Measurements from ENCODE around the gene TEX53.

Gene TEX53

DNA sequence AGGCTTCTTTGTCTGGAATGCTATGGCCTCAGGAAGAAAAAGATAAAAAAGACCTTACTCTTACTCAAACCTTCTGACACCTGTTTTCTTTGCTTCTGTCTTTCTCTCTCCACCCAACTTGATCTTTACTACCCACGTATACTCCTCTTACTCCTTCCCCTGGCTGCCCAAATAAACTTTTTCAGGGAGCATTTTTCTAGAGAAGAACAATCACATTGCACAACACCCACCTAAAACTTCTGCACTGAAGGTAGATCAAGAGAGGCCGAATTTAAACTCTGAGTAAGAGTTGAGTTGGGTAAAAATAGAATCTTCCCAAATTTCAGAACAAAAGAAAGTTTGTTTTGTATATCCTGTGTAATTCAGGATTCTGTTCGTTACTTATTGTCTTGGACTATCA is 20.5 kb upstream of the TEX53 start:
- H3K36me3 ChIP-seq (ENCODE audit: control insufficient read depth in 1 of 2, insufficient read depth in 2 of 2, low read length in 2 of 2) = no peaks in the 10 kb centered on the region
- no peak overlapping the region for H3K4me3 ChIP-seq (ENCODE audit: low read depth in 1 of 2, low read length in 2 of 2)
- no peak overlapping the region for H3K27ac ChIP-seq (ENCODE audit: low read length)
- H3K9me3 ChIP-seq (ENCODE audit: control insufficient read depth in 1 of 2, low read length in 2 of 2) = no peaks in the 10 kb centered on the region
- peaks cover 0 to 3% of the 10 kb centered on the region in 2 donors for H3K4me1 ChIP-seq (ENCODE audit: control insufficient read depth in 1 of 2, insufficient read depth in 2 of 2, low read length in 2 of 2)
- no peaks in the 10 kb centered on the region for H3K27me3 ChIP-seq (ENCODE audit: low read depth, low read length)

DNA sequence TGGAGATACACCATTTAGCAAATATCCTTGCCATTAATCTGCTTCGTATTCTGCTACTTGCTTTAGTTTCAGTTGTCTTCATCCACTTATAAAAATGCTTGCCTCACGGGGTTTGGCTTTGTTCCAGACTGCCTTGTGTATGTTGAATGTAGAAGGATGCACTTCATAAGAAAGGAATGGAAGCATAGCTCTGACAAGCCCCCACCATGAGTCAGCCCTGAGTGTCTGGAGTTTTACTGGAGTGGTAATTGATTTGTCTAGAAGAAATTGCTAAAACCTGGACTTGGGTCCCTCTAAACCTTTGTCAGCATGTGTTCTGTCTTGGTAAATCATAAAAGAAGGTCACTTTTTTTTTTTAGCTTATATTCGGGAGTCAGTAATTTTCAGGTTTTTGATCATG is 19.8 kb upstream of the TEX53 start:
- peaks cover 0 to 3% of the 10 kb centered on the region in 2 donors for H3K4me1 ChIP-seq (ENCODE audit: control insufficient read depth in 1 of 2, insufficient read depth in 2 of 2, low read length in 2 of 2)
- H3K4me3 ChIP-seq (ENCODE audit: low read depth in 1 of 2, low read length in 2 of 2) = no peak overlapping the region
- no peaks in the 10 kb centered on the region for H3K27me3 ChIP-seq (ENCODE audit: low read depth, low read length)
- H3K27ac ChIP-seq (ENCODE audit: low read length) = no peak overlapping the region
- H3K36me3 ChIP-seq (ENCODE audit: control insufficient read depth in 1 of 2, insufficient read depth in 2 of 2, low read length in 2 of 2) = no peaks in the 10 kb centered on the region
- H3K9me3 ChIP-seq (ENCODE audit: control insufficient read depth in 1 of 2, low read length in 2 of 2) = no peaks in the 10 kb centered on the region

DNA sequence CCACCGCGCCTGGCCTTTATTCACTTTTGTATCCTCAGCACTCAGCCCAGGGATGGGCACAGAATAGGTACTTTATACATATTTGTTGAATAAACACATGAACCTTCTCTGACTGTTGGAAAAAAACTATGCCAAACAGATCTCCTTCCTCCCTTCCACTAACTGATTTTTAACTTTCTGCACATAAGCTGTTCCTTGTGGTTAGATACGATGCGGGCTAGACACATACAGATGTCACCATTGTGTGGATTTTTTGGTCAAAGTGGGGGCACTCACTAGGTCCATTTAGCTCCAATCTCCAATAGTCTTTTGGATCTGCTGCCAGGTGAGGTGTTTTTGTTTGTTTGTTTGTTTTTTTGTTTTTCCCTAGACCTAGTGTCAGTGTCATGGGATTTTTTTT is 19.3 kb upstream of the TEX53 start:
- Histone ChIP-seq H3K4me3 (ENCODE audit: low read depth in 1 of 2, low read length in 2 of 2) (no peak overlapping the region), H3K9me3 (ENCODE audit: control insufficient read depth in 1 of 2, low read length in 2 of 2) (no peaks in the 10 kb centered on the region), H3K27me3 (ENCODE audit: low read depth, low read length) (no peaks in the 10 kb centered on the region), H3K27ac (ENCODE audit: low read length) (no peak overlapping the region), H3K36me3 (ENCODE audit: control insufficient read depth in 1 of 2, insufficient read depth in 2 of 2, low read length in 2 of 2) (no peaks in the 10 kb centered on the region), H3K4me1 (ENCODE audit: control insufficient read depth in 1 of 2, insufficient read depth in 2 of 2, low read length in 2 of 2) (peaks cover 0 to 3% of the 10 kb centered on the region in 2 donors)

DNA sequence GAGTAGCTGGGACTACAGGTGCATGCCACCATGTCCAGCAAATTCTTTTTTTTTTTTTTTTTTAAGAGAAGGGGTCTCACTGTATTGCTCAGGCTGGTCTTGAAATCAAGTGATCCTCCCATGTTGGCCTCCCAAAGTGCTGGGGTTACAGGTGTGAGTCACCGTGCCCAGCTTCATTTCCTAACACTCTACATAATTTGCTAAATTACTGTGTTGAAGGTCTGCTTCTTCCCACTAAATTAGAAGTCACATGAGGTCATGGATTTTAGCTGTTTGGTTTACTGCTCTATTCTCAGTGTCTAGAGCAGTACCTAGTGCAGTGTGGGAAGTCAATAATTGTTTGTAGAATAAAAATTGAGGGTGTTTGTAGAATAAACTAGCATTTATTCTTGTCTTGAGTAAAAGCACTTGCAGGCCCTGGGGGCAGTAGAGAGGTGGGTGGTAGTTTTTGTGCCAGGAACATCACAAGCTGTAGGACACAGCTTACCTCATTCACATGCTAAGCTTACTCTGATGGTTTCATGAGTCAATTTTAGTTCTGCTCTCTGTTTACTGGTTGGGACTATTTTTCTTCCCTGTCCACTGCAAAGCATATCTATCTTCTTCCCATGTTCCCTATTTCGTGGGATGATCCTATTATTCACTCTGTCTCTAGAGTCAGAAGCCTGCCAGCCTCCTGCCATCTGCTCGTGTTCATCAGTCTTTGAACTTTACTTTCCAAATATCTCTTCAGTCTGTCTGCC is 17.4 kb upstream of the TEX53 start:
- no peaks in the 10 kb centered on the region for H3K27me3 ChIP-seq (ENCODE audit: low read depth, low read length)
- no peak overlapping the region for H3K4me3 ChIP-seq (ENCODE audit: low read depth in 1 of 2, low read length in 2 of 2)
- H3K27ac ChIP-seq (ENCODE audit: low read length) = no peak overlapping the region
- H3K9me3 ChIP-seq (ENCODE audit: control insufficient read depth in 1 of 2, low read length in 2 of 2) = no peaks in the 10 kb centered on the region
- H3K4me1 ChIP-seq (ENCODE audit: control insufficient read depth in 1 of 2, insufficient read depth in 2 of 2, low read length in 2 of 2) = peaks cover 0 to 3% of the 10 kb centered on the region in 2 donors
- no peaks in the 10 kb centered on the region for H3K36me3 ChIP-seq (ENCODE audit: control insufficient read depth in 1 of 2, insufficient read depth in 2 of 2, low read length in 2 of 2)

DNA sequence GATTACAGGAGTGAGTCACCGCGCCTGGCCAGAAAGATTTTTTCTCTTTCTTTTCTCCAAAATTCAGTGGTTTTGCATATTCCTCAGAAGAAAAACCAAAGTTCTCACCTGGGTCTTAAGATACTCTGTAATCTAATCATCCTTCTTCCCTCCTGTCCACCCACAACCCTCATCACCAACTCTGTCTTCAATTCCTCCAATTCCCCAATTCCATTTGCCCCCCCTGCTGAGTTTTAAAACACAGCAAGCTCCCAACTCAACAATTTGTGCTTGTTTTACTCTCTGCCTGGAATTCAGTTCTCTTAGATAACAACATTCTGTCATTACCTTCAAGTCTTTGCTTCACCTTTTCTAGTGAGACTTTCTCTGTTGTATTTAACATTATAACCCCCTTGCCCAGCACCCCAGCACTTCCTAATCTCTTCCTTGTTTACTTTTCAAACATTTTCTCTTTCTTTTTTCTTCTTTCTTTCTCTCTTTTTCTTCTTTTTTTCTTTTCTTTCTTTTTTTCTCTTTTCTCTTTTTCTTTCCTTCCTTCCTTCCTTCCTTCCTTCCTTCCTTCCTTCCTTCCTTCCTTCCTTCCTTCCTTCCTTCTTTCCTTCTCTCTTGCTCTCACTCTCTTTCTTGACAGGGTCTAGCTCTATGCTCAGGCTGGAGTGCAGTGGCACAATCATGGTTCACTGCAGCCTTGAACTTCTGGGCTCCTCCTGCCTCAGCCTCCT is 16.6 kb upstream of the TEX53 start:
- H3K27me3 ChIP-seq (ENCODE audit: low read depth, low read length) = no peaks in the 10 kb centered on the region
- H3K9me3 ChIP-seq (ENCODE audit: control insufficient read depth in 1 of 2, low read length in 2 of 2) = no peaks in the 10 kb centered on the region
- H3K27ac ChIP-seq (ENCODE audit: low read length) = no peak overlapping the region
- no peak overlapping the region for H3K4me3 ChIP-seq (ENCODE audit: low read depth in 1 of 2, low read length in 2 of 2)
- peaks cover 0 to 3% of the 10 kb centered on the region in 2 donors for H3K4me1 ChIP-seq (ENCODE audit: control insufficient read depth in 1 of 2, insufficient read depth in 2 of 2, low read length in 2 of 2)
- H3K36me3 ChIP-seq (ENCODE audit: control insufficient read depth in 1 of 2, insufficient read depth in 2 of 2, low read length in 2 of 2) = no peaks in the 10 kb centered on the region

DNA sequence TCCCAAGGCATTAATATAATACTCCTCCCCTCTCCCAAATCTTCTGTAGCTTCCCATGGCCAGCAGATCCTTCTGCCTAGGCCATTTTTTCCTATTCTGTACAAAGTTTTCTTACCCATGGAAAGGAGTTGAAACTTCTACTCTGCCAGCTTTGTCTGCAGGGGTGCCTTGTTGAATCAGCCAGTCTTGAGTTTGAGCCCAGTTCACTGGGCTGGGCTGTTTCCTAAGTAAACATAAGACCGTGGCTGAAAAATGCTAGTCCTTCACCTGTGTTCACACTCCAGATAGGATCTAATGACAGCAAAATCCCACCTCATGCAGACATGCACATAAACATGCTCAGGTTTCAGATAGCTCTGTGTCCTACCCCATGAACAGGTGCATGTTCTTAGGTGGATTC is 14.0 kb upstream of the TEX53 start:
- H3K36me3 ChIP-seq (ENCODE audit: control insufficient read depth in 1 of 2, insufficient read depth in 2 of 2, low read length in 2 of 2) = no peaks in the 10 kb centered on the region
- no peaks in the 10 kb centered on the region for H3K27me3 ChIP-seq (ENCODE audit: low read depth, low read length)
- H3K4me3 ChIP-seq (ENCODE audit: low read depth in 1 of 2, low read length in 2 of 2) = no peak overlapping the region
- H3K27ac ChIP-seq (ENCODE audit: low read length) = no peak overlapping the region
- H3K4me1 ChIP-seq (ENCODE audit: control insufficient read depth in 1 of 2, insufficient read depth in 2 of 2, low read length in 2 of 2) = no peaks in the 10 kb centered on the region
- H3K9me3 ChIP-seq (ENCODE audit: control insufficient read depth in 1 of 2, low read length in 2 of 2) = no peaks in the 10 kb centered on the region

DNA sequence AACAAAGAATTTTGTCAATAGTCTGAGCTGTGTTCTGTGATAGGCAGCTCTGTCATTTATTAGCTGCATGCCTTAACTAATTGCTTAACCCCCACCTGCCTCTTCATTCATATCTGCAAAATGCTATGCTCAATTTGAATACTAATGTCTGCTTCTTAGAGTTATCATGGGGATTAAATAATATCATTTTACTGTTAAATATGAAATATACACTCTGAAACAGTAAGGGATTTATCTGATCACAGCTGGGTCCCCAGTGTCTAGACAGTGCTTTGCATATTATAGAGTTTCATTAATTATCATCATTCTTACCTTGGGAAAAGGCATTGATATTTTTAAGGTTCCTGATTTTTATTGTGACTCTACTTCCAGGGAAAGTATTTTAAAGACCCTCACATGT is 12.4 kb upstream of the TEX53 start:
- Histone ChIP-seq H3K27ac (ENCODE audit: low read length) (no peak overlapping the region), H3K4me3 (ENCODE audit: low read depth in 1 of 2, low read length in 2 of 2) (no peak overlapping the region), H3K4me1 (ENCODE audit: control insufficient read depth in 1 of 2, insufficient read depth in 2 of 2, low read length in 2 of 2) (no peaks in the 10 kb centered on the region), H3K27me3 (ENCODE audit: low read depth, low read length) (no peaks in the 10 kb centered on the region), H3K36me3 (ENCODE audit: control insufficient read depth in 1 of 2, insufficient read depth in 2 of 2, low read length in 2 of 2) (no peaks in the 10 kb centered on the region), H3K9me3 (ENCODE audit: control insufficient read depth in 1 of 2, low read length in 2 of 2) (no peaks in the 10 kb centered on the region)

DNA sequence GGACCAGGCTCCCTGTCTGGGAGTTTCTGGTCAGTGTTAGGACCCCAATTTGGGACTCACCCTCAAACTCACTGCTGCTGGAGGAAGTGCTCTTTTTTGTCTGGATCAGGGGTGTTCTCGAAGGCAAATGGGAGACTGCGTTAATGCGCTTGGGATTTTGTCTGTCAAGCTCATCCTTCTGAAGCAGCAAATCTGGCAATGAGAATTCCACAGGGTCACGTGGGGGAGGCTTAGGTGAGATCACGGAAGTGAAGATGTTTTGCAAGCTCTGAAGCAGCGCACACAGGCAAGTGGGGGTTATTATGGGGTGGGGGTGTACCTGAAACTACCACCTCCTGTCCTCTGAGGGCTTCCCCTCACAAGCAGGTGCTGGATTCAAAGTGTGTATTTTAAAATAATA is 10.5 kb upstream of the TEX53 start:
- no peak overlapping the region for H3K4me3 ChIP-seq (ENCODE audit: low read depth in 1 of 2, low read length in 2 of 2)
- no peaks in the 10 kb centered on the region for H3K27me3 ChIP-seq (ENCODE audit: low read depth, low read length)
- H3K27ac ChIP-seq (ENCODE audit: low read length) = no peak overlapping the region
- H3K4me1 ChIP-seq (ENCODE audit: control insufficient read depth in 1 of 2, insufficient read depth in 2 of 2, low read length in 2 of 2) = no peaks in the 10 kb centered on the region
- no peaks in the 10 kb centered on the region for H3K36me3 ChIP-seq (ENCODE audit: control insufficient read depth in 1 of 2, insufficient read depth in 2 of 2, low read length in 2 of 2)
- H3K9me3 ChIP-seq (ENCODE audit: control insufficient read depth in 1 of 2, low read length in 2 of 2) = no peaks in the 10 kb centered on the region

DNA sequence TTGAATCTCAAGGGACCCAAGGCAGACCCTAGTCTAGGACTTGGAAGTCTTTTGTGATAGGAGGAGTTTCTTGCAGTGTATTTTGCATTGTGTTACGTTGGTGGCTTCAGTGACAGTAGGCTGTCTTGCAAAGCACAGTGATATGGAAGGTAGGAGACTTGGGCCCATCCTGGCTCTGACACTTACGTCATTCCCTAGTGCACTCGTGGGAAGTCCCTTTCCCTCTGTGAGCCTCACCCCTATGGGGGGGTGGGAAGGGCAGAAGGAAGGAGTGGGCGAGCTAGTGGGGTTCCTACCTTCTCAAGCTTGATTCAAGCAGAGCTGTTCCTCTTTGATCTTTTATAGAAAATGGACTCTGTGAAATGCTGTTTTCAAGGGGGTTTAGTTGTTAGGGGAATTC is 9.2 kb upstream of the TEX53 start:
- Histone ChIP-seq H3K4me1 (ENCODE audit: control insufficient read depth in 1 of 2, insufficient read depth in 2 of 2, low read length in 2 of 2) (no peaks in the 10 kb centered on the region), H3K36me3 (ENCODE audit: control insufficient read depth in 1 of 2, insufficient read depth in 2 of 2, low read length in 2 of 2) (no peaks in the 10 kb centered on the region), H3K27ac (ENCODE audit: low read length) (no peak overlapping the region), H3K9me3 (ENCODE audit: control insufficient read depth in 1 of 2, low read length in 2 of 2) (no peaks in the 10 kb centered on the region), H3K4me3 (ENCODE audit: low read depth in 1 of 2, low read length in 2 of 2) (no peak overlapping the region), H3K27me3 (ENCODE audit: low read depth, low read length) (no peaks in the 10 kb centered on the region)

DNA sequence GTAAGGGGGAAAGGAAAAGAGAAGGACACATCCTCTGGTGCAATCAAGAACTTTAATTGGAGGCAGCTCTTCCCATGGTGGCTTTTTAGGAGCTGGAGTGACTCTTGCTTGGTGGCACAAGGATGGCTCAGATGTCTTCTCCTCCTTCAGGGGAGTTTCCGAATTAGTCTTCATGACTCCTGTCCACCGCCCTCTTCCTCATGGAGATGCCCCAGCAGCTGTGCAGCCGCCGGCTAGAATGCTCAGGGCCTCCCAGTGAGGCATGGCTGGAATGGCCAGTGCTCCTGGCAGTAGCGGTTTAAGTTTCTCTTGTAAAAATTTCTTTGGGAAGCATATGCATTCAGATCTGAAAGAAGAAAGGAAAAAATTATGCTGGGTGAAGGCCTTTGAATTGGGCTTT is 8.8 kb upstream of the TEX53 start:
- no peak overlapping the region for H3K4me3 ChIP-seq (ENCODE audit: low read depth in 1 of 2, low read length in 2 of 2)
- H3K36me3 ChIP-seq (ENCODE audit: control insufficient read depth in 1 of 2, insufficient read depth in 2 of 2, low read length in 2 of 2) = no peaks in the 10 kb centered on the region
- H3K27me3 ChIP-seq (ENCODE audit: low read depth, low read length) = no peaks in the 10 kb centered on the region

DNA sequence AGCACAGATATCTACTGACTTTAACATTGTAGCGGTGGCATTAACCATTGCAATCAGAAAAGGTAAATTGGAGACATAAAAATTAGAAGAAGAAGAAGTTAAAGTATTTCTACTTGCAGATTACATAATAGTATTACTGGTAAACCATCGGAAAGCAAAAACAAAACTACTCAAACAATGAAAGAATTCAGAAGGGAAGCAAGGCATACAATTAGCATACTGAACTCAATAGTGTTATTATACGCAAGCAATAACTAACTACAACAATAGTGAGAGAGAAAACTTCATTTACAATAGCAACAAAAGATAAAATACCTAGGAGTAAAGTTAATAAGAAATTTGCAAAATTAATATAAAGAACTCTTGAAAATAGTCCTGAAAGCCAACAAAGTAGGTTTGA is 6.6 kb upstream of the TEX53 start:
- no peaks in the 10 kb centered on the region for H3K4me1 ChIP-seq (ENCODE audit: control insufficient read depth in 1 of 2, insufficient read depth in 2 of 2, low read length in 2 of 2)
- no peaks in the 10 kb centered on the region for H3K36me3 ChIP-seq (ENCODE audit: control insufficient read depth in 1 of 2, insufficient read depth in 2 of 2, low read length in 2 of 2)
- no peaks in the 10 kb centered on the region for H3K9me3 ChIP-seq (ENCODE audit: control insufficient read depth in 1 of 2, low read length in 2 of 2)
- H3K27ac ChIP-seq (ENCODE audit: low read length) = no peak overlapping the region
- no peaks in the 10 kb centered on the region for H3K27me3 ChIP-seq (ENCODE audit: low read depth, low read length)
- H3K4me3 ChIP-seq (ENCODE audit: low read depth in 1 of 2, low read length in 2 of 2) = no peak overlapping the region

More for the DNA sequence above, 8.8 kb upstream of the TEX53 start:
- no peak overlapping the region for H3K27ac ChIP-seq (ENCODE audit: low read length)
- H3K9me3 ChIP-seq (ENCODE audit: control insufficient read depth in 1 of 2, low read length in 2 of 2) = no peaks in the 10 kb centered on the region
- H3K4me1 ChIP-seq (ENCODE audit: control insufficient read depth in 1 of 2, insufficient read depth in 2 of 2, low read length in 2 of 2) = no peaks in the 10 kb centered on the region
